ENCODE results near the gene POLA2. TPM values are rescaled to one million over a fixed set of nuclear protein-coding genes. Genes with fewer than 3 reads are reported as not detected.
A peak's percentile ranks its signal among the peaks of the same experiment; 100 is the strongest.
"Not testable (repeated sequence)": the region's sequence is repeated elsewhere in the genome, so short reads cannot be mapped to it uniquely, and the experiment has no call there.

The POLA2 gene
- total RNA-seq, 4 donors from 2014 or later = 7.7 to 18.5 (median 13.2) TPM

DNA sequence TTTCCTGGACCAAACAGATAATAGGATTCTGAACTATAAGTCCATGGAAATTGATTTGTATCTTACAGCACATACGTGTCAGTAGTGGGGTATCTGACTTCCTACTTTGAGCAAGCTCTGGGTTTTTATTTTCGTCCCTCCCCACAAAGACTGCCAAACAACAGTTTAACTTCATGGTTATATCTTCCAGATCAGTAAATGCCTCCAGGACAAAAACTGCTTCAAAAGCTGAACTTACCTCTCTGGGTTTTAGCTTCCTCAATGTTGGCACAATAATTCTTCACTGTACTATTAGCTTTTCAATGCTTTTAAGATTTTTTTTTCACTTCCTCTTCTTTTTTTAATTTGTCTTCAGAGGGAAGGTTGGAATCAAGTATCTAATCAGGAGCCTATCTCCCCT is 67.7 kb downstream of the POLA2 start:
- no peaks in the 10 kb centered on the region for H3K27me3 ChIP-seq
- H3K4me1 ChIP-seq = peaks cover 0 to 14% (median 0%) of the 10 kb centered on the region in 3 donors
- TF ChIP-seq POLR2A (IDR thresholded peaks at IDR 0.05) = no peak
- TF ChIP-seq, protein P1, sequence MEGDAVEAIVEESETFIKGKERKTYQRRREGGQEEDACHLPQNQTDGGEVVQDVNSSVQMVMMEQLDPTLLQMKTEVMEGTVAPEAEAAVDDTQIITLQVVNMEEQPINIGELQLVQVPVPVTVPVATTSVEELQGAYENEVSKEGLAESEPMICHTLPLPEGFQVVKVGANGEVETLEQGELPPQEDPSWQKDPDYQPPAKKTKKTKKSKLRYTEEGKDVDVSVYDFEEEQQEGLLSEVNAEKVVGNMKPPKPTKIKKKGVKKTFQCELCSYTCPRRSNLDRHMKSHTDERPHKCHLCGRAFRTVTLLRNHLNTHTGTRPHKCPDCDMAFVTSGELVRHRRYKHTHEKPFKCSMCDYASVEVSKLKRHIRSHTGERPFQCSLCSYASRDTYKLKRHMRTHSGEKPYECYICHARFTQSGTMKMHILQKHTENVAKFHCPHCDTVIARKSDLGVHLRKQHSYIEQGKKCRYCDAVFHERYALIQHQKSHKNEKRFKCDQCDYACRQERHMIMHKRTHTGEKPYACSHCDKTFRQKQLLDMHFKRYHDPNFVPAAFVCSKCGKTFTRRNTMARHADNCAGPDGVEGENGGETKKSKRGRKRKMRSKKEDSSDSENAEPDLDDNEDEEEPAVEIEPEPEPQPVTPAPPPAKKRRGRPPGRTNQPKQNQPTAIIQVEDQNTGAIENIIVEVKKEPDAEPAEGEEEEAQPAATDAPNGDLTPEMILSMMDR (IDR thresholded peaks at IDR 0.05) = no peak
- TF ChIP-seq POLR2AphosphoS5 (IDR thresholded peaks at IDR 0.05) = no peak
- ATAC-seq = no peak
- no peak overlapping the region for H3K4me3 ChIP-seq
- H3K9me3 ChIP-seq = no peaks in the 10 kb centered on the region
- WGBS, 2 donors (ENCODE audit: low coverage in 1 of 2) = 26 to 48% methylated on average over 2 of the region's 2 CpGs
- H3K27ac ChIP-seq = no peak overlapping the region
- no peaks in the 10 kb centered on the region for H3K36me3 ChIP-seq

DNA sequence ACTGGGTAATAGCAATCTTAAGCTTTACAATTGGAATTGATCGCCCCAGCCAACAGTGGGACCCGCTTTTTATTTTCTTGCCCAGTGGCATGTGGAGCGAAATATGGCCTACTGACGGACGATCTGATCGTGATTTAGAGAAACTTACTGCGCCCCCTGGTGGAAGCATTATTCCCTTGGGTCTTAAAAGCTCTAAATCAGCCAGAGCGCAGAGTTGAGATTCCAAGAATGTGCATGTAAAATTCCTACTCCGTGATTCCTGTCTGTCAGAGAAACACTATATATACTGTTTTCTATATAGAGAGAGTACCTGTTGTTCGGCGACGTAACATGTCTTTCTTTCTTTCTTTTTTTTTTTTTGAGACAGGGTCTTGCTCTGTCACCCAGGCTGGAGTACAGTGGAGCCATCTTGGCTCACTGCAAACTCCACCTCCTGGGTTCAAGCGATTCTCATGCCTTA is 68.2 kb downstream of the POLA2 start:
- 6 to 8% methylated on average over 8 to 13 of the region's 13 CpGs for WGBS, 2 donors (ENCODE audit: low coverage in 1 of 2)

DNA sequence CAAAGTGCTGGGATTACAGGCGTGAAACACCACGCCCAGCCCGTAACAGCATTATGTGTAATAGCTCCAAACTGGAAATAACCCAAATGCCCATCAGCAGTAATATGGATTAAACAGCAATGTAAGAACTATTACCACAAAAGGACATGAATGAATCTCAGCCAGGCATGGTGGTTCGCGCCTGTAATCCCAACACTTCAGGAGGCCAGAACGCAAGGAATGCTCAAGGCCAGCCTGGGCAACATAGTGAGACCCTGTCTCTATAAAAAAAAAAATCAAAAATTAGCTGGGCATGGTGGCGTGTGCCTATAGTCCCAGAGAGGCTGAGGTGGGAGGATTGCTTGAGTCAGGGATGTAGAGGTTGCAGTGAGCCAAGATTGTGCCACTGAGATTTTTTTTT is 68.8 kb downstream of the POLA2 start:
- Histone ChIP-seq H3K4me3 (no peak overlapping the region), H3K36me3 (no peaks in the 10 kb centered on the region), H3K4me1 (peaks cover 0 to 25% (median 8%) of the 10 kb centered on the region in 3 donors), H3K27ac (no peak overlapping the region), H3K27me3 (no peaks in the 10 kb centered on the region), H3K9me3 (no peaks in the 10 kb centered on the region)
- WGBS, 2 donors (ENCODE audit: low coverage in 1 of 2) = 91 to 100% methylated on average over 1 to 4 of the region's 7 CpGs
- ATAC-seq = no peak
- TF ChIP-seq POLR2A (IDR thresholded peaks at IDR 0.05) (no peak), EP300 (IDR thresholded peaks at IDR 0.05) (no peak), POLR2AphosphoS5 (IDR thresholded peaks at IDR 0.05) (no peak)
- TF ChIP-seq, protein P1 (IDR thresholded peaks at IDR 0.05) = no peak

More for the DNA sequence above, 68.2 kb downstream of the POLA2 start:
- Histone ChIP-seq H3K36me3 (no peaks in the 10 kb centered on the region), H3K4me1 (peaks cover 0 to 19% (median 2%) of the 10 kb centered on the region in 3 donors), H3K27me3 (no peaks in the 10 kb centered on the region), H3K27ac (no peak overlapping the region), H3K9me3 (no peaks in the 10 kb centered on the region), H3K4me3 (no peak overlapping the region)
- ATAC-seq = peak; percentile 40
- TF ChIP-seq EP300 (IDR thresholded peaks at IDR 0.05) (no peak), POLR2AphosphoS5 (IDR thresholded peaks at IDR 0.05) (peak; percentile 11), POLR2A (IDR thresholded peaks at IDR 0.05) (no peak)
- TF ChIP-seq, protein P1 (IDR thresholded peaks at IDR 0.05) = peak; percentile 79 to 93 (median 88)

DNA sequence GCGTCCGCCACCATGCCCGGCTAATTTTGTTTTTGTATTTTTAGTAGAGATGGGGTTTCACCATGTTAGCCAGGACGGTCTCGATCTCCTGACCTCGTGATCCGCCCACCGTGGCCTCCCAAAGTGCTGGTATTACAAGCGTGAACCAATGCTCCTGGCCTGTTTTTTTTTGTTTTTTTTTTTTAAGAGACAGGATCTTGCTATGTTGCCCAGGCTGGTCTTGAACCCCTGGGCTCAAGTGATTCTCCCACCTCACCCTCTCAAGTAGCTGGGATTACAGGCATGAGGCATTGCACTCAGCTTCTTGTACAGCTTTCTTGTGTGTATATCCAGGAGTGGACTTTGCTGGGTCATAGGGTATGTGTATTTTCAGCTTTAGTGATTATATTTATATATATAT is 70.8 kb downstream of the POLA2 start:
- not testable (repeated sequence) for H3K36me3 ChIP-seq, H3K27me3 ChIP-seq, H3K4me3 ChIP-seq, H3K9me3 ChIP-seq, ATAC-seq, H3K27ac ChIP-seq
- 84 to 93% methylated on average over 6 to 9 of the region's 9 CpGs for WGBS, 2 donors (ENCODE audit: low coverage in 1 of 2)
- peaks cover 0 to 42% (median 11%) of the 10 kb centered on the region in 3 donors for H3K4me1 ChIP-seq

DNA sequence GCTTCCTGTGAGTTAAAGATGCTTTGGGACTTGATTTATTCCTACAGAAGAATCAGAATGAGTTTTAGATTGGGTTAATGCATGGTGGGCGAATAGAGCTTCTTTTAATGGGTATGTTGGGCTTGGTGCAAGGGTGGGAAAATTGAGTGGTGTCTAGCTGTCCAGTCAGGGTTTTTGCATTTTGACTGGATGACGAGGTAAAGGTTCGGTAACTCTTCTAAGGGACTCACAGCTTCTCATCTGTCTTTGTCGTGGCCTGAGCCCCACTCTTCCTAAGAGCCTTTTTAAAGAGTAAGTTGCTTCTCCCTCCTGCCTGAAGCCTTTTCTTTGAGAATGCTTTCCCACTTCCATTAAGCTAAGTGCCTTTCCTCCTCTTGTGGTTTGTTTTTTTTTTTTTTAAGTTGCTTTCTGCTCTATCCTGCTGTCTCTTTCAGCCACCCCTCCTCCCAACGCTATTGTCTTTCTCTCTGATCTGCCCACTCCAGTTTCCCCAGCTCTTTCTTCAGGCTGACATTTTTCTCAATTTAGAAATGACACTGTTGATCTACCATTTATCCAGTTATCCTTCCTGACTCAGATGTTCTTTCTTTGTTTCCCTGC is 73.0 kb downstream of the POLA2 start:
- Histone ChIP-seq H3K9me3 (no peaks in the 10 kb centered on the region), H3K27ac (peak overlapping the region in 3 of 4 donors; percentile 87 to 94 (median 87)), H3K36me3 (peaks cover 0 to 9% of the 10 kb centered on the region in 2 donors), H3K27me3 (no peaks in the 10 kb centered on the region), H3K4me1 (peaks cover 0 to 56% (median 11%) of the 10 kb centered on the region in 3 donors), H3K4me3 (peak overlapping the region; percentile 72 to 91)
- TF ChIP-seq EP300 (IDR thresholded peaks at IDR 0.05) = no peak
- TF ChIP-seq POLR2AphosphoS5 (IDR thresholded peaks at IDR 0.05) = no peak
- TF ChIP-seq, protein P1 (IDR thresholded peaks at IDR 0.05) = no peak
- TF ChIP-seq POLR2A (IDR thresholded peaks at IDR 0.05) = no peak
- ATAC-seq = no peak
- 14 to 18% methylated on average over 4 to 5 of the region's 5 CpGs for WGBS, 2 donors (ENCODE audit: low coverage in 1 of 2)
